Daoy (cell line): ENCODE data around the gene MRPS12. TPM values are rescaled to one million over a fixed set of nuclear protein-coding genes. Genes with fewer than 3 reads are reported as not detected.

ENCODE experiments used
- DNase-seq: peaks from one replicate; pipeline ENCODE4 v3.0.0-alpha.2; 2015; ENCODE audit warnings: low read depth
- total RNA-seq: library from RNA; depleted of rRNA; stranded (reverse); fragments of >200 nt; shearing (Covaris generic); gene quantifications from 2 replicates; pipeline ENCODE4 v1.2.3, GENCODE V29; 2014; rRNA removed

MRPS12 gene
- total RNA-seq, 1 experiment from 2014 or later = 102 TPM

DNA sequence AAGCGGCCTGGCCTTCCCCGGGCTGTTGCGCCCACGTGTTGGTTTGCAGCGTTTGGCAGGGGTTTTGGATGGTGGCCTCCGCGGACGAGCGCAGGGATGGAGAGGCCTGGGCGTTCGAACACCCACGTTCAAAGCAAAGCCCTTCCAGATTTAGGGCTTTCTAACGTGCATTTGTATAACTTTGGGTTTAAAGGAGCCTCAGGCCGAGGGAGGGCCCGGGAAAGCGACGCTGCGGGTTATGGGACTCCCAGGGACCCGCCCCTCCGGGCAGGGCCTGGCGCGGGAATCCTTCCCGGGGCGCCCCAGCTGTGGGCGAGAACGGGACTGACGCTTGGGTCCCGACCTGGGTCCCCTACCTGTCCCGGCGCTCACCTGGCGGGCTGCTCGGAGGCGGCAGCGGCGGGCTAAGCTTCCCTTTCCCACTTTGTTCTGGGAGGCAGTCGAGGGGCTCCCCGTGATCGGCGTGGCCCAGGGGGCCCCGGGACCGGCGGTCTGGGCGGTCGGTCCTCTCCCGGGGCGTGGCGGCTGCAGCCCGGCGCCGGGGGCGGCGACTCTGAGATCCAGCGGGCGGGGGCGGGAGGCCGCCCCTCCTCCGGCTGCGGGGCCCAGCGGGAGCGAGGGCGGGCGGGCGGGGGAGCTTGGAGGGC lies 44.6 kb downstream of the MRPS12 start, which contains the start of gene FBXO17:
TSS of gene FBXO17 (minus strand) at position 529 of the 647 bp plus-strand sequence. CDS start 25,423 bp downstream, outside the sequence.
- DNase-seq = peak; percentile 75

- DNase-seq = peak; percentile 51
These were observed 45.1 kb downstream of the MRPS12 start for GRCh38 chr19:38975861-38976271.

DNA sequence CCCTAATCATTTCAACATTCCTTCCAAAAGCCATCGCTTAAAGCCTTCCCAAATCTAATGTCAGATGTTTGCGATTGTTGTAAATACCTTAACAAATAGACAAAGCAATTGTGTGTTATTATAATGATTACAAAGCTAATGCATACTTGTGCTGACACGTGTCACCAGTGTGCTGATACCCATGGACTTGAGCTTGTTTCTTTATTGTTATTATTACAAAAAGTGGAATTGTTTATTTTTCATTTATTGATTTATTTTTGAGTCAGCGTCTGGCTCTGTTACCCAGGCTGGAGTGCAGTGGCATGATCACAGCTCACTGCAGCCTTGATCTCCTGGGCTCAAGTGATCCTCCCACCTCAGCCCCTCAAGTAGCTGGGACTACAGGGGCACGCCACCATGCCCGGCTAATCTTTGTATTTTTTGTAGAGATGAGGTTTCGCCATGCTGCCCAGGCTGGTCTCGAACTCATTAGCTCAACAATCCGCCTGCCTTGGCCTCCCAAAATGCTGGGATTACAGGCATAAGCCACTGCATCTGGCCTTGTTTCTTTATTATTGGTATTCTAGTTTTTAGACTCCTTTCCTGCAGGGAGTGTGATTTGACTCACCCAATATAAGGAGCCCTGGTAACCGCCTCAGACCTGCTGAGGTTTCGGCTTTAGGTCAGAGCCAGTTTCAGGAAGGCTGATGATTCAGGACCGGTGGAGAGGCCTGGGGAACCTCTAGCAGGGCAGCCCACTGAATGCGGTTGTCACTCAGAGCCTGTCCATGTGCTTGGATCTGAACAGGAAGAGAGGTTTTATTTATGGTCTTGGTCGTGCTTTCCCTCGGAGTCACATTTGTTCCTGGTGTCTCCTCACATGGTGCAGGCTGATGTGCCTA lies 46.9 kb downstream of the MRPS12 start:
- DNase-seq = peak; percentile 80

- DNase-seq = no peak
These were observed 47.6 kb downstream of the MRPS12 start for GRCh38 chr19:38978326-38978689.

- DNase-seq = no peak
These were observed 49.1 kb downstream of the MRPS12 start for GRCh38 chr19:38979812-38980211.

GRCh38 chr19:38980583-38981374 lies 50.0 kb downstream of the MRPS12 start:
- no peak for DNase-seq

Other genes with a start within 250 kb of the MRPS12 start
- gene CAPN12, start 186.5 kb upstream of the MRPS12 start, total RNA-seq = not detected in 2 replicates
- not detected in 2 replicates for gene LGALS7, start 157.4 kb upstream of the MRPS12 start, total RNA-seq
- not detected in 2 replicates for gene LGALS7B, start 141.7 kb upstream of the MRPS12 start, total RNA-seq
- not detected in 2 replicates for gene LGALS4, start 118.0 kb upstream of the MRPS12 start, total RNA-seq
- gene ECH1, start 99.2 kb upstream of the MRPS12 start, total RNA-seq = 23.8 and 24.5 TPM in 2 replicates
- 293 and 361 TPM in 2 replicates for gene HNRNPL, start 81.0 kb upstream of the MRPS12 start, total RNA-seq
- gene RINL, start 52.7 kb upstream of the MRPS12 start, total RNA-seq = 2.8 and 2.9 TPM in 2 replicates
- 21.8 and 26.6 TPM in 2 replicates for gene SIRT2, start 31.3 kb upstream of the MRPS12 start, total RNA-seq
- gene NFKBIB, start 31.0 kb upstream of the MRPS12 start, total RNA-seq = 45.8 and 62.5 TPM in 2 replicates
- gene CCER2, start 18.8 kb upstream of the MRPS12 start, total RNA-seq = not detected in 2 replicates
- gene SARS2, start 181 bp upstream of the MRPS12 start, total RNA-seq = 39.1 and 45.1 TPM in 2 replicates
- gene FBXO17, start 44.8 kb downstream of the MRPS12 start, total RNA-seq = 12.6 and 36.9 TPM in 2 replicates
- 2.6 and 22.7 TPM in 2 replicates for gene FBXO27, start 101.6 kb downstream of the MRPS12 start, total RNA-seq
- gene ACP7, start 153.4 kb downstream of the MRPS12 start, total RNA-seq = 0.57 TPM in 1 of 2 replicates, not detected in the other
- 4.2 and 9.8 TPM in 2 replicates for gene PAK4, start 194.8 kb downstream of the MRPS12 start, total RNA-seq